MG63 (cell line): ENCODE measurements around the gene SMC1B. TPM values are rescaled to one million over a fixed set of nuclear protein-coding genes. Genes with fewer than 3 reads are reported as not detected.
"Not testable (repeated sequence)": the region's sequence is repeated elsewhere in the genome, so short reads cannot be mapped to it uniquely, and the experiment has no call there.

Source experiments
- DNase-seq: peaks from one replicate; pipeline ENCODE4 v3.0.0-alpha.2; 2020
- H3K27me3 ChIP-seq: fragments of 250-450 bp; sonication (Bioruptor Pico); 2 replicates; pipeline ENCODE4 v1.5.1; 2020; ENCODE audit warnings: mild to moderate bottlenecking, moderate library complexity
- H3K36me3 ChIP-seq: fragments of 250-450 bp; sonication (Bioruptor Pico); 2 replicates; pipeline ENCODE4 v1.5.1; 2020; ENCODE audit warnings: mild to moderate bottlenecking, moderate library complexity
- H3K4me3 ChIP-seq: fragments of 250-450 bp; sonication (Bioruptor Pico); 2 replicates; pipeline ENCODE4 v1.5.1; 2020; ENCODE audit warnings: mild to moderate bottlenecking, moderate library complexity
- H3K9me3 ChIP-seq: fragments of 250-450 bp; sonication (Bioruptor Pico); 2 replicates; pipeline ENCODE4 v1.5.1; 2020; ENCODE audit warnings: mild to moderate bottlenecking, moderate library complexity
- total RNA-seq: library from RNA; depleted of rRNA; stranded (reverse); fragments of >200 nt; shearing (Covaris generic); gene quantifications from 2 replicates; pipeline ENCODE4 v1.2.3, GENCODE V29; 2014; ENCODE audit warnings: low replicate concordance

SMC1B gene
- total RNA-seq, 1 experiment from 2014 or later = not detected

- Histone ChIP-seq H3K9me3 (no peaks in the 10 kb centered on the region), H3K4me3 (no peak overlapping the region), H3K27me3 (peaks cover 6% of the 10 kb centered on the region), H3K36me3 (no peaks in the 10 kb centered on the region)
- DNase-seq = no peak
Measured at GRCh38 chr22:45399712-45400445, 13.5 kb downstream of the SMC1B start.

- no peak for DNase-seq
- Histone ChIP-seq H3K36me3 (no peaks in the 10 kb centered on the region), H3K4me3 (no peak overlapping the region), H3K9me3 (no peaks in the 10 kb centered on the region), H3K27me3 (peaks cover 6% of the 10 kb centered on the region)
Measured at GRCh38 chr22:45398214-45398613, 15.2 kb downstream of the SMC1B start.

- H3K36me3 ChIP-seq = no peaks in the 10 kb centered on the region
- no peak for DNase-seq
- peaks cover 6% of the 10 kb centered on the region for H3K27me3 ChIP-seq
- H3K4me3 ChIP-seq = no peak overlapping the region
- no peaks in the 10 kb centered on the region for H3K9me3 ChIP-seq
Measured at GRCh38 chr22:45397806-45398205, 15.6 kb downstream of the SMC1B start.

- Histone ChIP-seq H3K27me3 (peaks cover 14% of the 10 kb centered on the region), H3K36me3 (no peaks in the 10 kb centered on the region), H3K4me3 (no peak overlapping the region), H3K9me3 (no peaks in the 10 kb centered on the region)
- no peak for DNase-seq
Measured at GRCh38 chr22:45389546-45389945, 23.9 kb downstream of the SMC1B start.

- Histone ChIP-seq H3K27me3 (peaks cover 7% of the 10 kb centered on the region), H3K9me3 (no peaks in the 10 kb centered on the region), H3K36me3 (no peaks in the 10 kb centered on the region), H3K4me3 (no peak overlapping the region)
- DNase-seq = no peak
Measured at GRCh38 chr22:45381348-45381747, 32.1 kb downstream of the SMC1B start.

- no peak overlapping the region for H3K4me3 ChIP-seq
- peaks cover 4% of the 10 kb centered on the region for H3K27me3 ChIP-seq
- no peak for DNase-seq
- no peaks in the 10 kb centered on the region for H3K36me3 ChIP-seq
- no peaks in the 10 kb centered on the region for H3K9me3 ChIP-seq
Measured at GRCh38 chr22:45376703-45377102, 36.7 kb downstream of the SMC1B start.

GRCh38 chr22:45376009-45376408 lies 37.4 kb downstream of the SMC1B start:
- Histone ChIP-seq H3K4me3 (no peak overlapping the region), H3K36me3 (no peaks in the 10 kb centered on the region), H3K9me3 (no peaks in the 10 kb centered on the region), H3K27me3 (peaks cover 4% of the 10 kb centered on the region)
- no peak for DNase-seq

- not testable (repeated sequence) for H3K4me3 ChIP-seq, H3K27me3 ChIP-seq, H3K9me3 ChIP-seq, DNase-seq, H3K36me3 ChIP-seq
Measured at GRCh38 chr22:45373592-45373991, 39.8 kb downstream of the SMC1B start.

- Histone ChIP-seq H3K27me3 (peaks cover 12% of the 10 kb centered on the region; the same call in 1 of the 2 replicates), H3K4me3 (no peak overlapping the region), H3K36me3 (no peaks in the 10 kb centered on the region), H3K9me3 (peaks cover 6% of the 10 kb centered on the region; the same call in 1 of the 2 replicates)
- no peak for DNase-seq
Measured at GRCh38 chr22:45366713-45367112, 46.7 kb downstream of the SMC1B start.

- no peak for DNase-seq
- peaks cover 26% of the 10 kb centered on the region for H3K27me3 ChIP-seq
- no peak overlapping the region for H3K4me3 ChIP-seq
- no peaks in the 10 kb centered on the region for H3K36me3 ChIP-seq
- H3K9me3 ChIP-seq = no peaks in the 10 kb centered on the region
Measured at GRCh38 chr22:45359627-45360026, 53.8 kb downstream of the SMC1B start.

GRCh38 chr22:45358127-45358526 lies 55.3 kb downstream of the SMC1B start:
- DNase-seq = no peak
- peaks cover 26% of the 10 kb centered on the region for H3K27me3 ChIP-seq
- no peaks in the 10 kb centered on the region for H3K36me3 ChIP-seq

GRCh38 chr22:45357490-45357889 lies 55.9 kb downstream of the SMC1B start:
- no peaks in the 10 kb centered on the region for H3K36me3 ChIP-seq
- no peaks in the 10 kb centered on the region for H3K9me3 ChIP-seq
- no peak overlapping the region for H3K4me3 ChIP-seq
- H3K27me3 ChIP-seq = peaks cover 20% of the 10 kb centered on the region
- DNase-seq = no peak

More at GRCh38 chr22:45358127-45358526, 55.3 kb downstream of the SMC1B start:
- Histone ChIP-seq H3K9me3 (no peaks in the 10 kb centered on the region), H3K4me3 (no peak overlapping the region)

- H3K36me3 ChIP-seq = no peaks in the 10 kb centered on the region
- no peak overlapping the region for H3K4me3 ChIP-seq
- H3K9me3 ChIP-seq = no peaks in the 10 kb centered on the region
- no peak for DNase-seq
- no peaks in the 10 kb centered on the region for H3K27me3 ChIP-seq
Measured at GRCh38 chr22:45353786-45354185, 59.6 kb downstream of the SMC1B start.

- H3K36me3 ChIP-seq, H3K4me3 ChIP-seq, H3K9me3 ChIP-seq, DNase-seq, H3K27me3 ChIP-seq: not testable (repeated sequence)
Measured at GRCh38 chr22:45352757-45353156, 60.6 kb downstream of the SMC1B start.

- H3K9me3 ChIP-seq = no peaks in the 10 kb centered on the region
- DNase-seq = no peak
- no peaks in the 10 kb centered on the region for H3K36me3 ChIP-seq
- H3K4me3 ChIP-seq = no peak overlapping the region
- H3K27me3 ChIP-seq = no peaks in the 10 kb centered on the region
Measured at GRCh38 chr22:45351956-45352355, 61.4 kb downstream of the SMC1B start.

- H3K9me3 ChIP-seq = no peaks in the 10 kb centered on the region
- 0 out of 2 replicates have a peak, but pooled peaks cover 2% of the 10 kb centered on the region for H3K36me3 ChIP-seq
- no peaks in the 10 kb centered on the region for H3K27me3 ChIP-seq
- H3K4me3 ChIP-seq = no peak overlapping the region
- no peak for DNase-seq
Measured at GRCh38 chr22:45349916-45350315, 63.5 kb downstream of the SMC1B start.

- peaks cover 17% of the 10 kb centered on the region for H3K36me3 ChIP-seq
- no peak overlapping the region for H3K4me3 ChIP-seq
- DNase-seq = no peak
- no peaks in the 10 kb centered on the region for H3K27me3 ChIP-seq
- H3K9me3 ChIP-seq = no peaks in the 10 kb centered on the region
Measured at GRCh38 chr22:45344334-45344733, 69.1 kb downstream of the SMC1B start.

GRCh38 chr22:45343143-45343542 lies 70.3 kb downstream of the SMC1B start:
- no peak for DNase-seq
- Histone ChIP-seq H3K36me3 (peaks cover 18% of the 10 kb centered on the region), H3K9me3 (no peaks in the 10 kb centered on the region), H3K4me3 (no peak overlapping the region), H3K27me3 (no peaks in the 10 kb centered on the region)
